ENCODE measurements around the gene FOSL1.

The FOSL1 gene

GRCh38 chr11:65944767-65945166 is 44.6 kb upstream of the FOSL1 start:
- no peak for TF ChIP-seq CTCF (conservative IDR thresholded peaks at IDR 0.05; ENCODE audit: low read depth)
- CTCF ChIA-PET, result no interaction called here
- POLR2A ChIA-PET (ENCODE audit: low non-redundant PET), result no interaction called here
- no peak for DNase-seq (ENCODE audit: low spot score)
- no peak overlapping the region for H3K27ac ChIP-seq

DNA sequence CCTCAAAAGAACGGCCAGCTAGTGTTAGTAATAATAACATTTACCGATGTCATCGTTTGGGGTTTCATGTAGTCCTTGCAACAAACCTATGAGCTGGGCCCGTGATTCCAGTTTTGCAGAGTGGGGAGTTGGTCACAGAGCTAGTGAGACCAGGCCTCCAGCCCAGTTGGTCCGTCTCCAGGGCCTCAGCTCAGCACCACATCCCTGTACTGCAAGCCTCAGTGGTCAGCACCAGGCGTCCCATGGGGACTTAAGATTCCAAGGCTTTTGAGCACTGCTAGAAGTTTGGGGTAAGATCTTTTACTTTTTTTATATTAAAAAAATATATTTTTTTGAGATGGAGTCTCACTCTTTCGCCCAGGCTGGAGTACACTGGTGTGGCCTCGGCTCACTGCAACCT is 44.0 kb upstream of the FOSL1 start:
- CTCF ChIA-PET, result no interaction called here
- POLR2A ChIA-PET (ENCODE audit: low non-redundant PET), result no interaction called here
- TF ChIP-seq CTCF (conservative IDR thresholded peaks at IDR 0.05; ENCODE audit: low read depth), result no peak
- DNase-seq (ENCODE audit: low spot score), result no peak
- H3K27ac ChIP-seq, result no peak overlapping the region

DNA sequence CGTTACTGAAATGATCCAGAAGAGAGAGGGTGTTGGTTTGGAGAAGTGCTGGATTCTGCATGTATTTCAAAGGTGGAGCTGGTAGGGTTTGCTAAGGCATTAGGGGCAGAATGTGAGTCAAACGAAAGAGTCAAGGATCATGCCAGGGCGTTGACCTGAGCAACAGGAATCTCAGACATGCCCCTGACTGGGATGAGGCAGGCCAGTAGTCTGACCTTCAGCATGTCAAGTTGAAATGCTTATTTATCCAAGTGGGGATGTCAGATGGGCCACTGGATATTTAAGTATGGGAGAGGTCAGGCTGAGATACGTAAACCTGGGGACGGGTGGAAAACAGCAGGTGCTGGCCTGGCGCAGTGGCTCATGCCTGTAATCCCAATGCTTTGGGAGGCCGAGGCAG is 42.3 kb upstream of the FOSL1 start:
- DNase-seq (ENCODE audit: low spot score), result no peak
- no peak for TF ChIP-seq CTCF (conservative IDR thresholded peaks at IDR 0.05; ENCODE audit: low read depth)
- H3K27ac ChIP-seq, result no peak overlapping the region
- ChIA-PET POLR2A (ENCODE audit: low non-redundant PET) (no interaction called here), CTCF (interaction anchor here (0.6 kb wide), 1 partner anchor 38 kb away, joined by 6 read pairs; no protein-coding TSS in a partner anchor)

GRCh38 chr11:65941720-65942310 is 41.6 kb upstream of the FOSL1 start:
- ChIA-PET POLR2A (ENCODE audit: low non-redundant PET) (no interaction called here), CTCF (no interaction called here)
- no peak for TF ChIP-seq CTCF (conservative IDR thresholded peaks at IDR 0.05; ENCODE audit: low read depth)
- H3K27ac ChIP-seq, result no peak overlapping the region
- DNase-seq (ENCODE audit: low spot score), result no peak

GRCh38 chr11:65937766-65938165 is 37.6 kb upstream of the FOSL1 start:
- ChIA-PET CTCF (no interaction called here), POLR2A (ENCODE audit: low non-redundant PET) (no interaction called here)
- no peak overlapping the region for H3K27ac ChIP-seq
- TF ChIP-seq CTCF (conservative IDR thresholded peaks at IDR 0.05; ENCODE audit: low read depth), result no peak
- DNase-seq (ENCODE audit: low spot score), result no peak

GRCh38 chr11:65934014-65934413 is 33.8 kb upstream of the FOSL1 start:
- POLR2A ChIA-PET (ENCODE audit: low non-redundant PET), result no interaction called here
- H3K27ac ChIP-seq, result no peak overlapping the region
- CTCF ChIA-PET, result interaction anchor here (0.6 kb wide), 1 partner anchor 112 kb away, joined by 3 read pairs; no protein-coding TSS in a partner anchor
- no peak for TF ChIP-seq CTCF (conservative IDR thresholded peaks at IDR 0.05; ENCODE audit: low read depth)
- DNase-seq (ENCODE audit: low spot score), result no peak
